GM23338 (cell line): ENCODE results near the gene CFTR. TPM values are rescaled to one million over a fixed set of nuclear protein-coding genes. Genes with fewer than 3 reads are reported as not detected.

Experiments used
- ATAC-seq: fragments of 200-7000 bp; cut with Tn5 transposase; 3 replicates; pipeline ENCODE4 v1.9.1; 2020
- DNase-seq: peaks from one replicate; pipeline ENCODE4 v3.0.0-alpha.2; 2015; ENCODE audit warnings: low spot score
- H2AFZ ChIP-seq: fragments of 200-600 bp; sonication (generic); 2 replicates; pipeline ENCODE4 v1.8.0; 2016; ENCODE audit warnings: antibody characterized with exemption, mild to moderate bottlenecking, moderate library complexity
- H3F3A ChIP-seq: fragments of 200-600 bp; sonication (generic); replicated peaks from 2 replicates; pipeline ENCODE4 v1.8.0; 2017; ENCODE audit warnings: antibody characterized with exemption, mixed run types, low read depth
- H3K27ac ChIP-seq: fragments of 200-600 bp; sonication (generic); 2 replicates; pipeline ENCODE4 v1.6.1; 2016; ENCODE audit warnings: low read depth
- H3K27me3 ChIP-seq: fragments of 200-600 bp; sonication (generic); 2 replicates; pipeline ENCODE4 v1.8.0; 2016; ENCODE audit warnings: mild to moderate bottlenecking, mixed run types, moderate library complexity; ENCODE audit not compliant: insufficient read depth
- H3K36me3 ChIP-seq: fragments of 200-600 bp; sonication (generic); 2 replicates; pipeline ENCODE4 v1.8.0; 2016; ENCODE audit warnings: mild to moderate bottlenecking; ENCODE audit not compliant: insufficient read depth
- H3K4me1 ChIP-seq: fragments of 200-600 bp; sonication (generic); 2 replicates; pipeline ENCODE4 v1.8.0; 2016; ENCODE audit warnings: mild to moderate bottlenecking, moderate library complexity; ENCODE audit not compliant: insufficient read depth
- H3K4me2 ChIP-seq: fragments of 200-600 bp; sonication (generic); 2 replicates; pipeline ENCODE4 v1.7.1; 2017; ENCODE audit warnings: mixed run types
- H3K4me3 ChIP-seq: fragments of 200-600 bp; sonication (generic); 2 replicates; pipeline ENCODE4 v1.6.1; 2016; ENCODE audit warnings: mixed run types
- H3K79me2 ChIP-seq: fragments of 200-600 bp; sonication (generic); replicated peaks from 2 replicates; pipeline ENCODE4 v1.8.0; 2017; ENCODE audit warnings: mild to moderate bottlenecking; ENCODE audit not compliant: insufficient read depth
- H3K9me2 ChIP-seq: fragments of 200-600 bp; sonication (generic); 2 replicates; pipeline ENCODE4 v1.8.0; 2017; ENCODE audit not compliant: insufficient read depth
- H4K20me1 ChIP-seq: fragments of 200-600 bp; sonication (generic); replicated peaks from 2 replicates; pipeline ENCODE4 v1.8.0; 2017; ENCODE audit warnings: mild to moderate bottlenecking; ENCODE audit not compliant: insufficient read depth
- H3K27ac Mint-ChIP-seq: 2 replicates; pipeline ENCODE4 v1.8.0; 2020; ENCODE audit warnings: inconsistent platforms, mild to moderate bottlenecking, moderate library complexity, mixed read lengths
- H3K27me3 Mint-ChIP-seq: 3 replicates; pipeline ENCODE4 v1.8.0; 2022; ENCODE audit warnings: low read depth, mild to moderate bottlenecking, moderate library complexity, mixed read lengths, inconsistent platforms; ENCODE audit not compliant: insufficient read depth, poor library complexity
- H3K36me3 Mint-ChIP-seq: 3 replicates; pipeline ENCODE4 v1.8.0; 2021; ENCODE audit warnings: low read depth, mild to moderate bottlenecking, inconsistent platforms, moderate library complexity, mixed read lengths
- H3K4me1 Mint-ChIP-seq: 3 replicates; pipeline ENCODE4 v1.8.0; 2020; ENCODE audit warnings: mild to moderate bottlenecking, inconsistent platforms, mixed read lengths
- H3K4me3 Mint-ChIP-seq: 3 replicates; pipeline ENCODE4 v1.8.0; 2021; ENCODE audit warnings: moderate library complexity, mild to moderate bottlenecking, inconsistent platforms, mixed read lengths
- H3K9me3 Mint-ChIP-seq: 3 replicates; pipeline ENCODE4 v1.8.0; 2020; ENCODE audit warnings: moderate library complexity, mild to moderate bottlenecking, inconsistent platforms, mixed read lengths
- CREB1 ChIP-seq: fragments of 250-450 bp; sonication (Bioruptor Pico); IDR thresholded peaks from 2 replicates; pipeline ENCODE4 v1.5.0; 2020; ENCODE audit warnings: low read depth, mild to moderate bottlenecking, moderate library complexity
- EZH2 ChIP-seq: fragments of 200-600 bp; sonication (generic); IDR thresholded peaks from one replicate; pipeline ENCODE4 v1.8.0; 2017; ENCODE audit warnings: antibody characterized with exemption, mild to moderate bottlenecking, low read depth; ENCODE audit not compliant: unreplicated experiment
- EZH2phosphoT487 ChIP-seq: fragments of 200-600 bp; sonication (generic); IDR thresholded peaks from one replicate; pipeline ENCODE4 v1.8.1; 2018; ENCODE audit warnings: antibody characterized with exemption; ENCODE audit not compliant: unreplicated experiment
- JUNB ChIP-seq: IDR thresholded peaks from one replicate; pipeline ENCODE4 v1.6.1; 2016; ENCODE audit warnings: antibody characterized with exemption; ENCODE audit not compliant: unreplicated experiment
- NANOG ChIP-seq: IDR thresholded peaks from 2 replicates; pipeline ENCODE4 v1.6.1; 2016; ENCODE audit warnings: antibody characterized with exemption, borderline replicate concordance
- POLR2AphosphoS5 ChIP-seq: IDR thresholded peaks from 2 replicates; pipeline ENCODE4 v1.6.1; 2016; ENCODE audit warnings: antibody characterized with exemption, low read depth
- STAT1 ChIP-seq: IDR thresholded peaks from one replicate; pipeline ENCODE4 v1.6.1; 2016; ENCODE audit warnings: antibody characterized with exemption; ENCODE audit not compliant: unreplicated experiment
- ZNF114 ChIP-seq: fragments of 250-450 bp; sonication (Bioruptor Pico); IDR thresholded peaks from 2 replicates; pipeline ENCODE4 v1.5.0; 2020; ENCODE audit warnings: mild to moderate bottlenecking, moderate library complexity
- ZNF331 ChIP-seq: fragments of 250-450 bp; sonication (Bioruptor Pico); IDR thresholded peaks from 2 replicates; pipeline ENCODE4 v1.5.0; 2020; ENCODE audit warnings: low read depth, mild to moderate bottlenecking, moderate library complexity
- polyA plus RNA-seq: library from polyadenylated mRNA; unstranded; fragments of >200 nt; fragmentation: Nextera tagmentation; extraction: Ambion mirVana; gene quantifications from 2 replicates; pipeline ENCODE4 v1.2.1, GENCODE V29; 2016
- total RNA-seq: library from RNA; depleted of rRNA; stranded (reverse); fragments of >200 nt; shearing (Covaris generic); gene quantifications from 2 replicates; pipeline ENCODE4 v1.2.3, GENCODE V29; 2014
- TF ChIP-seq, protein P1 (sequence below), 2 experiments: fragments of 200-600 bp in 1 of 2; sonication (generic) in 1 of 2; conservative IDR thresholded peaks; 2 replicates each; pipeline versions ENCODE4 v1.5.1 to v1.6.1; 2016 to 2017; ENCODE audit warnings: antibody characterized with exemption in 2 of 2, low read depth in 2 of 2, mild to moderate bottlenecking in 2 of 2, moderate library complexity in 1 of 2
- TF ChIP-seq, protein P2 (sequence below): IDR thresholded peaks from 2 replicates; pipeline ENCODE4 v1.6.1; 2016; ENCODE audit warnings: antibody characterized with exemption
- TF ChIP-seq, protein P3 (sequence below): fragments of 250-450 bp; sonication (Bioruptor Pico); IDR thresholded peaks from 2 replicates; pipeline ENCODE4 v1.5.0; 2020; ENCODE audit warnings: mild to moderate bottlenecking, moderate library complexity
- TF ChIP-seq, protein P4 (sequence below): IDR thresholded peaks from one replicate; pipeline ENCODE4 v1.6.1; 2018; ENCODE audit warnings: antibody characterized with exemption; ENCODE audit not compliant: unreplicated experiment

The CFTR gene
- total and polyA plus RNA-seq, 2 experiments from 2014 or later = 0.45 to 1.2 TPM

DNA sequence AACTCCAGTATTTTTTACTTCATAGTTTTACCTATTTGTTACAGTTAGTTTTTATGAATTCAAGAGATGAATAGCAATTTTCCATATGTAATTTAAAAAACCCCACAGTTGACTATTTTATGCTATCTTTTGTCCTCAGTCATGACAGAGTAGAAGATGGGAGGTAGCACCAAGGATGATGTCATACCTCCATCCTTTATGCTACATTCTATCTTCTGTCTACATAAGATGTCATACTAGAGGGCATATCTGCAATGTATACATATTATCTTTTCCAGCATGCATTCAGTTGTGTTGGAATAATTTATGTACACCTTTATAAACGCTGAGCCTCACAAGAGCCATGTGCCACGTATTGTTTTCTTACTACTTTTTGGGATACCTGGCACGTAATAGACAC, 184.2 kb downstream of the CFTR start:
- no peaks in the 10 kb centered on the region for H3F3A ChIP-seq
- no peak overlapping the region for H3K27ac ChIP-seq
- no peaks in the 10 kb centered on the region for H3K9me3 Mint-ChIP-seq
- no peaks in the 10 kb centered on the region for H3K9me2 ChIP-seq
- no peak overlapping the region for H3K4me3 ChIP-seq
- no peak overlapping the region for H3K4me3 Mint-ChIP-seq
- H3K27me3 Mint-ChIP-seq = peaks cover 2% of the 10 kb centered on the region
- no peak overlapping the region for H3K4me2 ChIP-seq
- no peaks in the 10 kb centered on the region for H3K36me3 ChIP-seq
- H3K4me1 ChIP-seq = no peaks in the 10 kb centered on the region
- H3K36me3 Mint-ChIP-seq = no peaks in the 10 kb centered on the region
- no peaks in the 10 kb centered on the region for H3K79me2 ChIP-seq
- TF ChIP-seq JUNB (no peak), ZNF331 (CRISPR knock-in tag) (no peak), STAT1 (no peak), EZH2 (no peak), EZH2phosphoT487 (no peak), POLR2AphosphoS5 (no peak), NANOG (no peak), ZNF114 (CRISPR knock-in tag) (no peak), CREB1 (CRISPR knock-in tag) (no peak)
- TF ChIP-seq, protein P1, sequence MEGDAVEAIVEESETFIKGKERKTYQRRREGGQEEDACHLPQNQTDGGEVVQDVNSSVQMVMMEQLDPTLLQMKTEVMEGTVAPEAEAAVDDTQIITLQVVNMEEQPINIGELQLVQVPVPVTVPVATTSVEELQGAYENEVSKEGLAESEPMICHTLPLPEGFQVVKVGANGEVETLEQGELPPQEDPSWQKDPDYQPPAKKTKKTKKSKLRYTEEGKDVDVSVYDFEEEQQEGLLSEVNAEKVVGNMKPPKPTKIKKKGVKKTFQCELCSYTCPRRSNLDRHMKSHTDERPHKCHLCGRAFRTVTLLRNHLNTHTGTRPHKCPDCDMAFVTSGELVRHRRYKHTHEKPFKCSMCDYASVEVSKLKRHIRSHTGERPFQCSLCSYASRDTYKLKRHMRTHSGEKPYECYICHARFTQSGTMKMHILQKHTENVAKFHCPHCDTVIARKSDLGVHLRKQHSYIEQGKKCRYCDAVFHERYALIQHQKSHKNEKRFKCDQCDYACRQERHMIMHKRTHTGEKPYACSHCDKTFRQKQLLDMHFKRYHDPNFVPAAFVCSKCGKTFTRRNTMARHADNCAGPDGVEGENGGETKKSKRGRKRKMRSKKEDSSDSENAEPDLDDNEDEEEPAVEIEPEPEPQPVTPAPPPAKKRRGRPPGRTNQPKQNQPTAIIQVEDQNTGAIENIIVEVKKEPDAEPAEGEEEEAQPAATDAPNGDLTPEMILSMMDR (conservative IDR thresholded peaks at IDR 0.05; ENCODE audit: low read depth in 2 of 2) = no peak
- TF ChIP-seq, protein P2, sequence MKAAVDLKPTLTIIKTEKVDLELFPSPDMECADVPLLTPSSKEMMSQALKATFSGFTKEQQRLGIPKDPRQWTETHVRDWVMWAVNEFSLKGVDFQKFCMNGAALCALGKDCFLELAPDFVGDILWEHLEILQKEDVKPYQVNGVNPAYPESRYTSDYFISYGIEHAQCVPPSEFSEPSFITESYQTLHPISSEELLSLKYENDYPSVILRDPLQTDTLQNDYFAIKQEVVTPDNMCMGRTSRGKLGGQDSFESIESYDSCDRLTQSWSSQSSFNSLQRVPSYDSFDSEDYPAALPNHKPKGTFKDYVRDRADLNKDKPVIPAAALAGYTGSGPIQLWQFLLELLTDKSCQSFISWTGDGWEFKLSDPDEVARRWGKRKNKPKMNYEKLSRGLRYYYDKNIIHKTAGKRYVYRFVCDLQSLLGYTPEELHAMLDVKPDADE = no peak
- TF ChIP-seq, protein P3, sequence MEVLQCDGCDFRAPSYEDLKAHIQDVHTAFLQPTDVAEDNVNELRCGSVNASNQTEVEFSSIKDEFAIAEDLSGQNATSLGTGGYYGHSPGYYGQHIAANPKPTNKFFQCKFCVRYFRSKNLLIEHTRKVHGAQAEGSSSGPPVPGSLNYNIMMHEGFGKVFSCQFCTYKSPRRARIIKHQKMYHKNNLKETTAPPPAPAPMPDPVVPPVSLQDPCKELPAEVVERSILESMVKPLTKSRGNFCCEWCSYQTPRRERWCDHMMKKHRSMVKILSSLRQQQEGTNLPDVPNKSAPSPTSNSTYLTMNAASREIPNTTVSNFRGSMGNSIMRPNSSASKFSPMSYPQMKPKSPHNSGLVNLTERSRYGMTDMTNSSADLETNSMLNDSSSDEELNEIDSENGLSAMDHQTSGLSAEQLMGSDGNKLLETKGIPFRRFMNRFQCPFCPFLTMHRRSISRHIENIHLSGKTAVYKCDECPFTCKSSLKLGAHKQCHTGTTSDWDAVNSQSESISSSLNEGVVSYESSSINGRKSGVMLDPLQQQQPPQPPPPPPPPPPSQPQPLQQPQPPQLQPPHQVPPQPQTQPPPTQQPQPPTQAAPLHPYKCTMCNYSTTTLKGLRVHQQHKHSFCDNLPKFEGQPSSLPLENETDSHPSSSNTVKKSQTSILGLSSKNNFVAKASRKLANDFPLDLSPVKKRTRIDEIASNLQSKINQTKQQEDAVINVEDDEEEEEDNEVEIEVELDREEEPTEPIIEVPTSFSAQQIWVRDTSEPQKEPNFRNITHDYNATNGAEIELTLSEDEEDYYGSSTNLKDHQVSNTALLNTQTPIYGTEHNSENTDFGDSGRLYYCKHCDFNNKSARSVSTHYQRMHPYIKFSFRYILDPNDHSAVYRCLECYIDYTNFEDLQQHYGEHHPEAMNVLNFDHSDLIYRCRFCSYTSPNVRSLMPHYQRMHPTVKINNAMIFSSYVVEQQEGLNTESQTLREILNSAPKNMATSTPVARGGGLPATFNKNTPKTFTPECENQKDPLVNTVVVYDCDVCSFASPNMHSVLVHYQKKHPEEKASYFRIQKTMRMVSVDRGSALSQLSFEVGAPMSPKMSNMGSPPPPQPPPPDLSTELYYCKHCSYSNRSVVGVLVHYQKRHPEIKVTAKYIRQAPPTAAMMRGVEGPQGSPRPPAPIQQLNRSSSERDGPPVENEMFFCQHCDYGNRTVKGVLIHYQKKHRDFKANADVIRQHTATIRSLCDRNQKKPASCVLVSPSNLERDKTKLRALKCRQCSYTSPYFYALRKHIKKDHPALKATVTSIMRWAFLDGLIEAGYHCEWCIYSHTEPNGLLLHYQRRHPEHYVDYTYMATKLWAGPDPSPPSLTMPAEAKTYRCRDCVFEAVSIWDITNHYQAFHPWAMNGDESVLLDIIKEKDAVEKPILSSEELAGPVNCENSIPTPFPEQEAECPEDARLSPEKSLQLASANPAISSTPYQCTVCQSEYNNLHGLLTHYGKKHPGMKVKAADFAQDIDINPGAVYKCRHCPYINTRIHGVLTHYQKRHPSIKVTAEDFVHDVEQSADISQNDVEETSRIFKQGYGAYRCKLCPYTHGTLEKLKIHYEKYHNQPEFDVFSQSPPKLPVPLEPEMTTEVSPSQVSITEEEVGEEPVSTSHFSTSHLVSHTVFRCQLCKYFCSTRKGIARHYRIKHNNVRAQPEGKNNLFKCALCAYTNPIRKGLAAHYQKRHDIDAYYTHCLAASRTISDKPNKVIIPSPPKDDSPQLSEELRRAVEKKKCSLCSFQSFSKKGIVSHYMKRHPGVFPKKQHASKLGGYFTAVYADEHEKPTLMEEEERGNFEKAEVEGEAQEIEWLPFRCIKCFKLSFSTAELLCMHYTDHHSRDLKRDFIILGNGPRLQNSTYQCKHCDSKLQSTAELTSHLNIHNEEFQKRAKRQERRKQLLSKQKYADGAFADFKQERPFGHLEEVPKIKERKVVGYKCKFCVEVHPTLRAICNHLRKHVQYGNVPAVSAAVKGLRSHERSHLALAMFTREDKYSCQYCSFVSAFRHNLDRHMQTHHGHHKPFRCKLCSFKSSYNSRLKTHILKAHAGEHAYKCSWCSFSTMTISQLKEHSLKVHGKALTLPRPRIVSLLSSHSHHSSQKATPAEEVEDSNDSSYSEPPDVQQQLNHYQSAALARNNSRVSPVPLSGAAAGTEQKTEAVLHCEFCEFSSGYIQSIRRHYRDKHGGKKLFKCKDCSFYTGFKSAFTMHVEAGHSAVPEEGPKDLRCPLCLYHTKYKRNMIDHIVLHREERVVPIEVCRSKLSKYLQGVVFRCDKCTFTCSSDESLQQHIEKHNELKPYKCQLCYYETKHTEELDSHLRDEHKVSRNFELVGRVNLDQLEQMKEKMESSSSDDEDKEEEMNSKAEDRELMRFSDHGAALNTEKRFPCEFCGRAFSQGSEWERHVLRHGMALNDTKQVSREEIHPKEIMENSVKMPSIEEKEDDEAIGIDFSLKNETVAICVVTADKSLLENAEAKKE (CRISPR knock-in tag) = no peak
- TF ChIP-seq, protein P4, sequence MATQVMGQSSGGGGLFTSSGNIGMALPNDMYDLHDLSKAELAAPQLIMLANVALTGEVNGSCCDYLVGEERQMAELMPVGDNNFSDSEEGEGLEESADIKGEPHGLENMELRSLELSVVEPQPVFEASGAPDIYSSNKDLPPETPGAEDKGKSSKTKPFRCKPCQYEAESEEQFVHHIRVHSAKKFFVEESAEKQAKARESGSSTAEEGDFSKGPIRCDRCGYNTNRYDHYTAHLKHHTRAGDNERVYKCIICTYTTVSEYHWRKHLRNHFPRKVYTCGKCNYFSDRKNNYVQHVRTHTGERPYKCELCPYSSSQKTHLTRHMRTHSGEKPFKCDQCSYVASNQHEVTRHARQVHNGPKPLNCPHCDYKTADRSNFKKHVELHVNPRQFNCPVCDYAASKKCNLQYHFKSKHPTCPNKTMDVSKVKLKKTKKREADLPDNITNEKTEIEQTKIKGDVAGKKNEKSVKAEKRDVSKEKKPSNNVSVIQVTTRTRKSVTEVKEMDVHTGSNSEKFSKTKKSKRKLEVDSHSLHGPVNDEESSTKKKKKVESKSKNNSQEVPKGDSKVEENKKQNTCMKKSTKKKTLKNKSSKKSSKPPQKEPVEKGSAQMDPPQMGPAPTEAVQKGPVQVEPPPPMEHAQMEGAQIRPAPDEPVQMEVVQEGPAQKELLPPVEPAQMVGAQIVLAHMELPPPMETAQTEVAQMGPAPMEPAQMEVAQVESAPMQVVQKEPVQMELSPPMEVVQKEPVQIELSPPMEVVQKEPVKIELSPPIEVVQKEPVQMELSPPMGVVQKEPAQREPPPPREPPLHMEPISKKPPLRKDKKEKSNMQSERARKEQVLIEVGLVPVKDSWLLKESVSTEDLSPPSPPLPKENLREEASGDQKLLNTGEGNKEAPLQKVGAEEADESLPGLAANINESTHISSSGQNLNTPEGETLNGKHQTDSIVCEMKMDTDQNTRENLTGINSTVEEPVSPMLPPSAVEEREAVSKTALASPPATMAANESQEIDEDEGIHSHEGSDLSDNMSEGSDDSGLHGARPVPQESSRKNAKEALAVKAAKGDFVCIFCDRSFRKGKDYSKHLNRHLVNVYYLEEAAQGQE = no peak
- DNase-seq (no peak), ATAC-seq (no peak)
- H4K20me1 ChIP-seq = no peaks in the 10 kb centered on the region
- H3K4me1 Mint-ChIP-seq = no peaks in the 10 kb centered on the region
- H3K27me3 ChIP-seq = no peaks in the 10 kb centered on the region
- no peak overlapping the region for H3K27ac Mint-ChIP-seq
- no peak overlapping the region for H2AFZ ChIP-seq
